ENCODE measurements around the gene OGFR.

OGFR gene

GRCh38 chr20:62823688-62824475 lies 19.2 kb downstream of the OGFR start:
- H3K36me3 ChIP-seq (ENCODE audit: control insufficient read depth, insufficient read depth, low read length), result no peaks in the 10 kb centered on the region
- no peak for DNase-seq (ENCODE audit: extremely low read depth, insufficient read length)
- H3K4me3 ChIP-seq (replicated peaks; ENCODE audit: low read depth, low read length), result no peak overlapping the region
- H3K27me3 ChIP-seq (replicated peaks; ENCODE audit: control insufficient read depth, insufficient read depth, low read length), result no peaks in the 10 kb centered on the region; the same call in 1 of the 2 replicates
- TF ChIP-seq CTCF (IDR thresholded peaks at IDR 0.05; ENCODE audit: insufficient read depth, low read length, poor library complexity, severe bottlenecking), result no peak

- H3K27me3 ChIP-seq (replicated peaks; ENCODE audit: control insufficient read depth, insufficient read depth, low read length), result no peaks in the 10 kb centered on the region; the same call in 1 of the 2 replicates
- TF ChIP-seq CTCF (IDR thresholded peaks at IDR 0.05; ENCODE audit: insufficient read depth, low read length, poor library complexity, severe bottlenecking), result no peak
- no peak overlapping the region; the same call in 1 of the 2 replicates for H3K4me3 ChIP-seq (replicated peaks; ENCODE audit: low read depth, low read length)
- no peaks in the 10 kb centered on the region for H3K36me3 ChIP-seq (ENCODE audit: control insufficient read depth, insufficient read depth, low read length)
- no peak for DNase-seq (ENCODE audit: extremely low read depth, insufficient read length)
Measured at GRCh38 chr20:62824476-62825332, 20.1 kb downstream of the OGFR start.

DNA sequence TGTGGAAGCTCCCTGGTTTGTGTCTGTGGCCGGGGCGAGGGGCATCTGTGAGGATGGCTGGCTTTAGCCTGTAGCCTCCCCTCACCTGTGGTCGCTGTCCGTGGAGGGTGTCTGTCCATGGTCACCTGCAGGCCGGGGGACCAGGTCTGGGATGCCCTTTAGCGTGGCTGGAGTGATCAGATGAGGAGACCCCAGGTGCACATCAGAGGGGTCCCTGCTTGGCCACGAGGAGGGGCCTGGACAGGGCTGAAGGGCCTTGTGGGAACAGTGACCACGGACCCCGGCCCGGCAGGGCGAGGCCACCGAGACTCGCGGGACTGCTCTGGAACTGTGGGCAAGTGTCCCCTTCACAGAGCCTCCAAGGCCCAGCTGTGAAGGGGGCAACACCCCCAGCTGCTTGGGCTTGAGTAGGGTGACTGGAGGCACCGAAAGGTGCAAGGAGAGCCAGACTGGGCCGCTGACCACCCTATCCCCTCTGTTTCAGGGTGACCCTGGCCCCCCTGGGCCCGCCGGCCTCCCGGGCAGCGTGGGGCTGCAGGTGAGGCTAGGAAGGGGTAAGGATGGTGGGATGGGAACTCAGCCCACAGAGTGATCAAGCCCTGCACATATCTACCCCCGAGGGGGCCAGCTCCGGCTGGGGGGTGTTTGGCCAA lies 20.8 kb downstream of the OGFR start:
- Histone ChIP-seq H3K36me3 (ENCODE audit: control insufficient read depth, insufficient read depth, low read length) (no peaks in the 10 kb centered on the region), H3K4me3 (replicated peaks; ENCODE audit: low read depth, low read length) (no peak overlapping the region), H3K27me3 (replicated peaks; ENCODE audit: control insufficient read depth, insufficient read depth, low read length) (no peaks in the 10 kb centered on the region; the same call in 1 of the 2 replicates)
- DNase-seq (ENCODE audit: extremely low read depth, insufficient read length), result no peak
- no peak for TF ChIP-seq CTCF (IDR thresholded peaks at IDR 0.05; ENCODE audit: insufficient read depth, low read length, poor library complexity, severe bottlenecking)

- TF ChIP-seq CTCF (IDR thresholded peaks at IDR 0.05; ENCODE audit: insufficient read depth, low read length, poor library complexity, severe bottlenecking), result no peak
- Histone ChIP-seq H3K36me3 (ENCODE audit: control insufficient read depth, insufficient read depth, low read length) (no peaks in the 10 kb centered on the region), H3K4me3 (replicated peaks; ENCODE audit: low read depth, low read length) (no peak overlapping the region), H3K27me3 (replicated peaks; ENCODE audit: control insufficient read depth, insufficient read depth, low read length) (no peaks in the 10 kb centered on the region; the same call in 1 of the 2 replicates)
- no peak for DNase-seq (ENCODE audit: extremely low read depth, insufficient read length)
Measured at GRCh38 chr20:62825986-62826645, 21.5 kb downstream of the OGFR start.

- Histone ChIP-seq H3K36me3 (ENCODE audit: control insufficient read depth, insufficient read depth, low read length) (no peaks in the 10 kb centered on the region), H3K4me3 (replicated peaks; ENCODE audit: low read depth, low read length) (no peak overlapping the region), H3K27me3 (replicated peaks; ENCODE audit: control insufficient read depth, insufficient read depth, low read length) (no peaks in the 10 kb centered on the region; the same call in 1 of the 2 replicates)
- TF ChIP-seq CTCF (IDR thresholded peaks at IDR 0.05; ENCODE audit: insufficient read depth, low read length, poor library complexity, severe bottlenecking), result no peak
- no peak for DNase-seq (ENCODE audit: extremely low read depth, insufficient read length)
Measured at GRCh38 chr20:62826646-62827310, 22.1 kb downstream of the OGFR start.
